Kidney (tissue), 14 donors: ENCODE measurements around the gene ITGA8. TPM values are rescaled to one million over a fixed set of nuclear protein-coding genes. Genes with fewer than 3 reads are reported as not detected.

Experiments
- DNase-seq, 5 donors: peaks; one replicate each; pipeline ENCODE4 v3.0.0-alpha.2; 2013 to 2020
- FAIRE-seq: peaks from 2 replicates; lab custom pipeline; 2012; peaks lifted over from hg19 to GRCh38; lab: Jason Lieb, UNC
- H3K27ac ChIP-seq, 2 donors: one replicate each; pipeline ENCODE4 v1.7.0; 2013; ENCODE audit warnings: low read depth in 2 of 2, low read length in 2 of 2, inconsistent platforms in 1 of 2
- H3K27me3 ChIP-seq: one replicate; pipeline ENCODE4 v1.7.1; 2013; ENCODE audit warnings: low read length, inconsistent platforms; ENCODE audit not compliant: control insufficient read depth, insufficient read depth
- H3K36me3 ChIP-seq, 3 donors: one replicate each; pipeline versions ENCODE4 v1.7.0 to v1.7.1; 2013; ENCODE audit warnings: low read length in 3 of 3, control low read depth in 1 of 3, inconsistent platforms in 1 of 3; ENCODE audit not compliant: insufficient read depth in 3 of 3, control insufficient read depth in 2 of 3
- H3K4me1 ChIP-seq, 3 donors: one replicate each; pipeline versions ENCODE4 v1.7.0 to v1.7.1; 2013; ENCODE audit warnings: low read length in 3 of 3, inconsistent platforms in 1 of 3, low read depth in 1 of 3; ENCODE audit not compliant: control insufficient read depth in 2 of 3, insufficient read depth in 2 of 3
- H3K4me3 ChIP-seq, 3 donors: one replicate each; pipeline versions ENCODE4 v1.7.0 to v1.8.1; 2013; ENCODE audit warnings: low read length in 3 of 3, control low read depth in 1 of 3, inconsistent platforms in 1 of 3
- H3K9ac ChIP-seq, 3 donors: one replicate each; pipeline versions ENCODE4 v1.7.0 to v1.7.1; 2013; ENCODE audit warnings: low read length in 3 of 3, control low read depth in 1 of 3, inconsistent platforms in 1 of 3
- H3K9me3 ChIP-seq, 3 donors: one replicate each; pipeline versions ENCODE4 v1.7.0 to v1.7.1; 2013; ENCODE audit warnings: low read length in 3 of 3, control low read depth in 1 of 3, inconsistent platforms in 1 of 3; ENCODE audit not compliant: control insufficient read depth in 2 of 3, insufficient read depth in 1 of 3
- intact Hi-C: fragments of 100-400 bp; cut with DNase I; formaldehyde crosslinking; loops from one replicate; pipeline ENCODE4 v1.11.1; 2022
- polyA plus RNA-seq: library from polyadenylated mRNA; stranded (reverse); fragments of 350-450 nt; fragmentation: Illumina TruSeq; extraction: RNeasy Lipid Tissue Mini Kit (QIAGEN cat#74804); gene quantifications from one replicate; pipeline ENCODE4 v1.2.3, GENCODE V29; 2014; ENCODE audit warnings: low read depth, low replicate concordance; ENCODE audit not compliant: insufficient read depth
- total RNA-seq: library from RNA; stranded (reverse); fragmentation: NEBNext Ultra II Directional; extraction: Animal tissue kit (Norgen Biotek cat#: 25700); gene quantifications from one replicate; pipeline ENCODE4 v1.2.1, GENCODE V29; 2021
- TF ChIP-seq, protein P1 (sequence below): IDR thresholded peaks from 3 replicates; pipeline ENCODE4 v1.5.1; 2012; ENCODE audit warnings: mild to moderate bottlenecking, moderate library complexity, borderline replicate concordance; ENCODE audit not compliant: insufficient read depth; ENCODE audit errors: extremely low read depth
- donor health status: control.
- donor health status: control.
- donor health status: control.
- donor health status: control.
- donor health status: control.
- donor health status: DM: yes; HTN: yes; CAD: no.
- donor health status: Normal renal cell carcinoma (clear cell type).

The ITGA8 gene
- total and polyA plus RNA-seq, 2 donors from 2014 or later = 10.8 to 22.1 TPM

DNA sequence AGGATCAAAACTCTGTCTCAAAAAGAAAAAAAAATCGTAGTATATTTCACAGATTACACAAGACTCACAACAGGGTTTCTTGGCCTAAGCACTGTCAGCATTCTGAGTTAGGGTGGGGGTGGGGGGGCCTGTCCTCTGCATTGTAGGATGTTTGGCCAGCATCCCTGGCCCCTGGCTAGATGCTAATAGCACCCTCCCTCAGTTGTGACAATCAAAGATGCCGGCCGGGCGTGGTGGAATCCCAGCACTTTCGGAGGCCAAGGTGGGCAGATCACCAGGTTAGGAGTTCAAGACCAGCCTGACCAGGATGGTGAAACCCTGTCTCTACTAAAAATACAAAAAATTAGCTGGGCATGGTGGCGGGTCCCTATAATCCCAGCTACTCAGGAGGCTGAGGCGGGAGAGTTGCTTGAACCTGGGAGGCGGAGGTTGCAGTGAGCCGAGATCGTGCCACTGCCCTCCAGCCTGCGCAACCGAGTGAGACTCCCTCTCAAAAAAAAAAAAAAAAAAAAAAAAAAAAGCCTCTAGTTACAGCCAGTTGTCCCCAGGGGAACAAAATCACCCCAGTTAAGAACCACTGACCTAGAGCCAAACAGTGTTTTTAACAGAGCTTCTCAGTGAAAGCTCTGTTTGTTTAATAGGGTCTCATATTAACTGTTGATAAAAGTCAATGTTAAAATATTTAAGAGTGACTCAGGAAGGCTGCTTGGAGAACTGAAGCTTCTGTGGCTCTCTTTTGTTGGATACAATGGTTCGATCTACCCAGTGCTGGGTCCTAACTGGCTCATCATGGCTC lies 187.6 kb downstream of the ITGA8 start:
- H3K9ac ChIP-seq = no peak overlapping the region
- FAIRE-seq = no peak
- no peaks in the 10 kb centered on the region for H3K9me3 ChIP-seq
- TF ChIP-seq, protein P1, sequence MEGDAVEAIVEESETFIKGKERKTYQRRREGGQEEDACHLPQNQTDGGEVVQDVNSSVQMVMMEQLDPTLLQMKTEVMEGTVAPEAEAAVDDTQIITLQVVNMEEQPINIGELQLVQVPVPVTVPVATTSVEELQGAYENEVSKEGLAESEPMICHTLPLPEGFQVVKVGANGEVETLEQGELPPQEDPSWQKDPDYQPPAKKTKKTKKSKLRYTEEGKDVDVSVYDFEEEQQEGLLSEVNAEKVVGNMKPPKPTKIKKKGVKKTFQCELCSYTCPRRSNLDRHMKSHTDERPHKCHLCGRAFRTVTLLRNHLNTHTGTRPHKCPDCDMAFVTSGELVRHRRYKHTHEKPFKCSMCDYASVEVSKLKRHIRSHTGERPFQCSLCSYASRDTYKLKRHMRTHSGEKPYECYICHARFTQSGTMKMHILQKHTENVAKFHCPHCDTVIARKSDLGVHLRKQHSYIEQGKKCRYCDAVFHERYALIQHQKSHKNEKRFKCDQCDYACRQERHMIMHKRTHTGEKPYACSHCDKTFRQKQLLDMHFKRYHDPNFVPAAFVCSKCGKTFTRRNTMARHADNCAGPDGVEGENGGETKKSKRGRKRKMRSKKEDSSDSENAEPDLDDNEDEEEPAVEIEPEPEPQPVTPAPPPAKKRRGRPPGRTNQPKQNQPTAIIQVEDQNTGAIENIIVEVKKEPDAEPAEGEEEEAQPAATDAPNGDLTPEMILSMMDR = no peak
- no peak for DNase-seq
- no peak overlapping the region for H3K27ac ChIP-seq
- no peaks in the 10 kb centered on the region for H3K36me3 ChIP-seq
- H3K27me3 ChIP-seq = no peaks in the 10 kb centered on the region
- no peaks in the 10 kb centered on the region for H3K4me1 ChIP-seq
- intact Hi-C loops = no loop called here
- no peak overlapping the region for H3K4me3 ChIP-seq

DNA sequence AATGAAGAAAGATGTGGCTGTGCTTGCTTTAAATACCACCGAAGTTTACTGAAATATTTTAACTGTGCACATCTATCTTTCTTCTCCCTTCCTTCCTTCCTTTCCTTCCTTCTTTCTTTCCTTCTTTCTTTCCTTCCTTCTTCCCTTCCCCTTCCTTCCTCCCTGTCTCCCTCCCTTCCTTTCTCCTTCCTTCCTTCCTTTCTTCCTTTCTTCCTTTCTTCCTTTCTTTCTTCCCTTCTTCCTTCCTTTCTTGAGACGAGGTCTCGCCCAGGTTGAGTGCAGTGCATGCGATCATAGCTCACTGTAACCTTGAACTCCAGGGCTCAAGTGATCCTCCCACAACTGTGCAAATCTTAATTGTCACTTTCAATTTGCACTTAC lies 190.9 kb downstream of the ITGA8 start:
- no peaks in the 10 kb centered on the region for H3K9me3 ChIP-seq

DNA sequence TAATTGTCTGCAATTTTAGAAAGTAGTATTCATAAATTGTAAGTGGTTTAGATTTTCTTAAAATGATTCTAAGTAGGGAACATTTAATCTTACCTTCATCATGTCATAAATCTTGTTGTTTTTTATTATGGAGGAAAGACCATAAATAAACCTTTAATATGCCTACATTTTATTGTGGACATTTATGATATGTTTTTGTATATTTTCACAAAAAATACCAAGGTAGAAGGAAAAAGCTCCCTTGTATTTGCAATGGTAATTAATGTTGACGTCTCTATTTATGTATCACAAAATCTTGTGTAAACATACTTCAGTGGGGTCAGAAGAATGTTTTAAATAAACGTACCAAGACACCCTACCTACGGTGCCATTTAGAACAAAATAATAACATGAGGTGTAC lies 193.0 kb downstream of the ITGA8 start:
- H3K9ac ChIP-seq = no peak overlapping the region
- no peaks in the 10 kb centered on the region for H3K4me1 ChIP-seq
- H3K27me3 ChIP-seq = no peaks in the 10 kb centered on the region
- H3K27ac ChIP-seq = no peak overlapping the region
- no peak overlapping the region for H3K4me3 ChIP-seq
- H3K9me3 ChIP-seq = no peaks in the 10 kb centered on the region
- intact Hi-C loops = no loop called here
- no peak for FAIRE-seq
- TF ChIP-seq, protein P1 = no peak
- H3K36me3 ChIP-seq = no peaks in the 10 kb centered on the region
- no peak for DNase-seq

More for the DNA sequence above, 190.9 kb downstream of the ITGA8 start:
- Histone ChIP-seq H3K9ac (no peak overlapping the region), H3K27me3 (no peaks in the 10 kb centered on the region), H3K27ac (no peak overlapping the region), H3K4me1 (no peaks in the 10 kb centered on the region), H3K36me3 (no peaks in the 10 kb centered on the region), H3K4me3 (no peak overlapping the region)
- intact Hi-C loops = no loop called here
- FAIRE-seq (no peak), DNase-seq (no peak)
- TF ChIP-seq, protein P1 = no peak
